ENCODE results near the gene CCNA2.

GRCh38 chr4:121785479-121785878 is 38.2 kb downstream of the CCNA2 start:
- TF ChIP-seq CTCF (IDR thresholded peaks at IDR 0.05) = no peak
- TF ChIP-seq POLR2A (IDR thresholded peaks at IDR 0.05) = no peak
